Stimulated activated CD8-positive, alpha-beta memory T cell treated with anti-CD3 and anti-CD28 coated beads, Interleukin-15, amount 100 ng/mL, for 24 hours (primary cell): ENCODE measurements around the gene LRP4.
A peak's percentile ranks its signal among the peaks of the same experiment; 100 is the strongest.

ENCODE experiments used
- DNase-seq: peaks from one replicate; pipeline ENCODE4 v3.0.0-alpha.2; 2020; ENCODE audit warnings: low read depth

The LRP4 gene

GRCh38 chr11:46894961-46895360 lies 23.4 kb downstream of the LRP4 start:
- DNase-seq = no peak

GRCh38 chr11:46894506-46894905 lies 23.8 kb downstream of the LRP4 start:
- no peak for DNase-seq

GRCh38 chr11:46892838-46893237 lies 25.5 kb downstream of the LRP4 start:
- DNase-seq = no peak

GRCh38 chr11:46892109-46892508 lies 26.2 kb downstream of the LRP4 start:
- DNase-seq = no peak

DNA sequence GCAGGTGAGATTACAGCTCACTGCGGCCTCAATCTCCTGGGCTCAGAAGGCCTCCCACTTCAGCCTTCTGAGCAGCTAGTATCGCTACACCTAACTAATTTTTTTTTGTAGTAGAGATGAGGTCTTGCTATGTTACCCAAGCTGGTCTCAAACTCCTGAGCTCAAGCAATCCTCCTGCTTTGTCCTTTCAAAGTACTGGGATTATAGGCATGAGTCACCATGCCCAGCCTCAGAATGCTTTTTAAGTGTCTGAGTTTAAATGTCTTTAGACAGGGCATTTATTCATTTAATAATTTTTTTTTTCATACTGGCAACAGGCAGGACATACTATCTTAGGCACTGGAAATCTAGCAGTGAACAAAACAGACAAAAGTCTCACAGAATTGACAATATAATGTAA lies 27.7 kb downstream of the LRP4 start:
- DNase-seq = no peak

DNA sequence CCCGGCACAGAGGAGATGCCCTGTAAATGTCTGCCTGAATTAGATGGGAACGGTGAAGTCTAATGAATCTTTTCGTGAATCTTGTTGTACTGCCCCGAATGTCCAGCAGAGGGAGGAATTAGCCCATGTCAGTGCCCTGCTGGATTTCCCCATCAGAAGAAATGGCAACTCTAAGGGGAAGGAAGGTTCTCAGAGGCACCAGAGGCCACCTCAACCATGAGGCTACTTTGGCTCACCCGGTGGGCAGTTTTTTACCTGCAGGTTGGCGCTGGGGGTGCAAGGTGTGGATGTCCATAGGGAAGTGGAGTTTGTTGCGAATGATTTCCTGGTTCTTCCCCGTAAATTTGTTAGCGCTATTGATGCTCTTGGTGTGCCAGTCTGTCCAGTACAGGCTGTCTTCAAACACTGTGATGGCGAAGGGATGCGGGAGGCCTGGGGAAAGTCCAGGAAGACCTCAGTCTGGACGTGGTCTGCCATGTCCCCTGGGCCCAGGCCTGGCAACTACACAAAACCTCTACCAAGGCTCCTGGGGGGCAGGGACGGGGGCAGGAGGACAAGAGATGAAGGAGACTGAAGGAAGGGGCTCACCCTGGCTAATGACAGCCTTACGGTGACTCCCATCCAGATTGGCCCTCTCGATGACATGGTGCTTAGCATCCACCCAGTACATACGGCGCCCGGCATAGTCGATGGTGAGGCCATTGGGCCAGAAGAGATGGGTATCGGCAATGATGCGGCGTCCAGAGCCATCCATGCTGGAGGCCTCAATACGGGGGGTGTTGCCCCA lies 28.5 kb downstream of the LRP4 start:
- peak; percentile 45 for DNase-seq

DNA sequence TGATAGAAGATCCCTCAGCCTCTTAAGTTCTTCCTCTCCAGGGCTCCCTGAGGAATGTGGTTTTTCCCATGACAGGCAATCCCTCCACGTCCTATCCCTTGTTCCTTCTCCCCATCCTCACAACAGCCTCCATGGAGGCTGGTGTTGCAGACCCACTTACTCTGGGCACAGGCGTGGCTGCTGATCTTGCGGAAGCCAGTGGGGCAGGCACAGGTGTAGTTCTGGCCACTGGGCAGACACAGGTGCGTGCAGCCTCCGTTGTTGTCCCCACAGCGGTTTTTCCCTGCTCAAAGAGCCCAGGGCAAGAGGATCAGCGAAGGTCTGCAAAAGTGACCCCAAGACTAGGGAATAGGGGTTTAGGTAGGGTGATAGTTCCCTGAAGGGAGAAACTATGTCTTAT lies 29.1 kb downstream of the LRP4 start:
- DNase-seq = no peak

DNA sequence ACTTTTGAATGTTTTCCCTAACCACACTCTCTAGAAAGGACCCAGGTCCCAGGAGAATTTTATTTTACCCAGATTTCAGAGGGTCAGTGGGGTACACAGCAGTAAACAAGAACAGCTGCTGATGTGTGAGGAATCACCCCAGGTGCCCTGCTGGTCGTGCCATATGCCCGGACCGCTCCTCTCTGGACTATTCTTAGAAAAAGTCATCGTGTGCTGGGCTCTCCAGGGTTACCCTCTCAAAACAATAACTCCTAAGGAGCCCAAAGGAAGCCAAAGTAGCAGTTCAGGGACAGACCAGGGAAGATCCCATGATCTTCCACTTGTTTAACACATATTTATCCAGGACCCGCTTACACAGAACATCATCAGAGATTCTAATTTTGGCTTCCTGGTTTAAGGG lies 29.7 kb downstream of the LRP4 start:
- no peak for DNase-seq

DNA sequence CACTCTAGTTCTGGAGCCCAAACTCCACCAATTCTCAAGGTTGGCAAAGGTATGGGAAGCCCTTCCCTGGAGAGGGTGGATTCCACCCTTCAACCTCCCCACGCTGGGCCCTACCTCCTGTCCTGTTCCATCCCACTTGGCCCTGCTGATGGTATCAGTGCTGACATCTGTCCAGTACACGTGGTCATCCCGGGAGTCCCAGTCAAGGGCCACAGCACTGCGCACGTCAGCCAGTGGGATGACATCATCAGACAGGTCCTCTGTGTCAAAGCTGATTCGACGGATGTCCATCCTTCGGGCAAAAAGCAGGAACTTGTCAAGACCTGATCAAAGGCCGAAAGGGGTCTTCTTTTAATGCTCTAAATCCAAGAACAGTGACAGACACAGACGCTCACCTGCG lies 32.1 kb downstream of the LRP4 start:
- DNase-seq = no peak

GRCh38 chr11:46879056-46879585 lies 39.2 kb downstream of the LRP4 start:
- DNase-seq = no peak

- no peak for DNase-seq
Measured at GRCh38 chr11:46877580-46877979, 40.8 kb downstream of the LRP4 start.

DNA sequence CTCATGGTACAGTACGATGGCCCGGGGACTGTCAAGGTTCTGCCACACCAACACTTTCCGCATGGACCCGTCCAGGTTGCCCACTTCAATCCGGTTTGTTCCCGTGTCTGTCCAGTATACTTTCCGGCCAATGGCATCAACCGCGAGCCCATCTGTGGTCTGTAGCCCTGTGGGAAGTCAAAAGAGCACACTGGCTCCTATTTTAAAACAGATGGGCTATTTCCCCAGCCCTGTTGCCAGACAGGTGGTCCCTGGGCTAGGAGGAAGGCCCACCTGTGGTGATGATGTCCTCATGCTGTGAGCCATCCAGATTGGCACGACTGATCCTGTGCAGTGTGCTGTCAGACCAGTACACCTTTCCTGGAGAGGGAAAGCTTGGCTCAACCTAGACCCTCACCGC lies 41.9 kb downstream of the LRP4 start:
- DNase-seq = no peak

DNA sequence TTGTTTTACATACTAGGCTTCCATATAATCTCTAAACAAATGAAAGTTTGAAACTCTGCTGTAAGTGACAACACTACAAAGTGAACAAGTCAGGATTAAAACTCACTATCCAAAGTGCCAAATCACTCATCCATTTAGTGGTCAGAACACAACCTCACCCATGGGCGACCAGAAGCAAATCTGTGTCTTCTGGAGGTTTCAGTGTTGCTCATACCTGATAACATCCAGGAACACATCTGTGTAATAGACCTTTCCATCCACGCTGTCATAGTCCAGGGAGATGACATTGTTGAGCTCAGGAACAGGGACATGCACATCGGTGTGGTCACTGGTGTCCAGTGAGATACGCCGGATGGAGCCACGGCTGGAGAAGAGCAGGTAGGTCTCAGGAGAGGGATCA lies 43.8 kb downstream of the LRP4 start:
- no peak for DNase-seq

DNA sequence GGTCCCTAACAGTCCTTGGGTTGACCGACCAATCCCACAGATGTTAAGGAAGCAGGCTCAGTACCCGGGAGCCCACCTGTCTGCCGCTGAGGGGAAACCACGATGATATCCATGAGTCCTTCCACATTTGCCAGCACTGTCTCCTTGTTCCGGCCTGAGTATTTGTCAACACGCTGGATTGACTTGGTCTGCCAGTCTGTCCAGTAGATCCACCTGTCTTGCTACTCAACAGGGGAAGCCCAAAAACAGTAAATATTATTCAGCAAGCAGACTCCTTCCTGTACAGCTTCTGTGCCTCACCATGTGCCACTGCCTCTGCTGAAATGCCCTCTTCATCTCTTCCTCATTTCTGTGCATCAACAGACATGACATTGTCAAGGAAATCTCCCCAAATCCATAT lies 49.4 kb downstream of the LRP4 start:
- DNase-seq = no peak

- DNase-seq = no peak
Measured at GRCh38 chr11:46865340-46865739, 53.0 kb downstream of the LRP4 start.

DNA sequence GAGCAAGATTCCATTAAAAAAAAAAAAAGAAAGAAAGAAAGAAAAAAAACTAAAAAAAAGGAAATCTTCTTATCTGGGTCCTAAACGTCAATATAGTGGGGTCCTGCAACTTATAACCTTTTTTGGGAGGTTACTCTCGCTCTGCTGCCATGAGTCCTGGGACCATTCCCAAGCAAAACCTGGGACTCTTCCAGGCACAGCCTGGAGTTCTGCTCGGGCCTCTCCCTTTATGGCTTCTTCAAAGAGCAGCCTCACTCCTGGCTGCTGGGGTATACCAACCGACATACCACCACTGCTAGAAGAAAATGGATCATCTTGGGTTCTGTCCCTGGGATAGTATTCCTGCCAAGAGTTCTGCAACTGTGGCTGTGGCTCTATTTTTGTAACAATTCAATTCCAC lies 58.1 kb downstream of the LRP4 start:
- no peak for DNase-seq

DNA sequence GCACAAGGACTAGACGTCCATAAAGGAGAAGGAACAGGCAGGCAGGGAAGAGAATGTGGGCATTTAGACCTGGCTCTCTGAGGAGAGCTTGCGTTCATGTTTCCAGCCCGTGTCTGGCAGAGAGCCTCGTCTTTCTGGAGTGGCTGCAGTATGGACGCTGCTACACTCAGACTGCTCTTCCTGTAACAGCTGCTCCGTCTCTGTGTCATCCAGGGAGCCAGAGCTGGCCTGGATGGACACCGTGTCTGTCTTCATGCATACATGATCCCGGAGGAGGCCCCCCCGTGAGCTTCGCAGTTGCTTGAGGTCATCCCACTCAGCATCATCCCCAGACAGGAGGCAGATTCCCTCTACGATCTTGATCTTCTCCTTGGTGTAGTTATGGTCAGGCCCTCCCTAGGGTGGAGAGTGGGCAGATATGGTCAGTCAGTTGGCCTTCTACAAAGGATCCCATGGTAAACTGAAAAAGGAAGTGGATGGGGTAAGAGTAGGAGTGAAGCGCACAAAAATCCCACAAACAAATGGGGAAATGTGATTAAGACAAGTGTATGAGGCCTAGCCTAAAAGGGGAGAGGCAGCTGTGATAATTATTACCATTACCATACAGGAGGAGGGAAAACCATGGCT lies 59.3 kb downstream of the LRP4 start:
- DNase-seq = no peak

DNA sequence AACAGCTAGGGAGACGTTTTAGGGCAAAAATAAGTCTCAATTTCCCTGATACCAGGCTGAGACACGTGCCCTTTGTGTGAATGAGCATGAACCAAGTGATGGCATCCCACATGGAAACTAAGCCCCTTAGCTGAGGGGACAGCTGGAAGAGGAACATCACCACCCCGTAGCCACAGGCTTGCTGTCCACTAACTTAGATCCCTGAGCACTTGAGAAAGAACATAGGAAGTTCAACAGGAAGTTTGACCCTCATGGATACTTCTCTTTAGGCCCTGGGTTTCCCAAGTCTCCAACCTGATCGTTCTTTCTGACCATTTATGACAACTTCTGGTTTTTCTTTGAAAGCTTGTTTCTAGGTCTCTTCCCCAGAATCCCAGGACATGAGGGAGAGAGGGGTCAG lies 60.7 kb downstream of the LRP4 start:
- no peak for DNase-seq

GRCh38 chr11:46856605-46857343 lies 61.6 kb downstream of the LRP4 start:
- DNase-seq = no peak

GRCh38 chr11:46855863-46856262 lies 62.5 kb downstream of the LRP4 start:
- no peak for DNase-seq

DNA sequence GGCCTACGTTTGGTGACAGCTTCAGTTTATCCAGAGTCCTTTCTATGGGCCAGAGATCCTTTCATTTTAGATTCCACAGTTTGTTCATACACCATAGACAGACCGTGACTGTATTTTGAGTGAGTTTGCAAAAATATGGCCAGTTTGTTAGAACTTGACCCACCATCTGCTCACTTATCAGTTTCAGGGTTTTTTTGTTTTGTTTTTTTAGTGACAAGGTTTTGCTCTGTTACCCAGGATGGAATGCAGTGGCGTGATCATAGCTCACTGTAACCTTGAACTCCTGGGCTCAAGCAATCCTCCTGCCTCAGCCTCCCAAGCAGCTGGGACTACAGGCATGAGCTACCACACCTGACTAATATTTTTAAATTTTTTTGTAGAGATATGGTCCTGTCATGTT lies 63.2 kb downstream of the LRP4 start:
- no peak for DNase-seq

GRCh38 chr11:46850829-46851380 lies 67.4 kb downstream of the LRP4 start:
- DNase-seq = no peak

- DNase-seq = no peak
Measured at GRCh38 chr11:46849631-46850030, 68.7 kb downstream of the LRP4 start.
